ENCODE data around the gene INTS7. TPM values are rescaled to one million over a fixed set of nuclear protein-coding genes. Genes with fewer than 3 reads are reported as not detected.

The INTS7 gene
- total RNA-seq, 2 donors from 2014 or later, result 19.2 to 20.9 TPM

DNA sequence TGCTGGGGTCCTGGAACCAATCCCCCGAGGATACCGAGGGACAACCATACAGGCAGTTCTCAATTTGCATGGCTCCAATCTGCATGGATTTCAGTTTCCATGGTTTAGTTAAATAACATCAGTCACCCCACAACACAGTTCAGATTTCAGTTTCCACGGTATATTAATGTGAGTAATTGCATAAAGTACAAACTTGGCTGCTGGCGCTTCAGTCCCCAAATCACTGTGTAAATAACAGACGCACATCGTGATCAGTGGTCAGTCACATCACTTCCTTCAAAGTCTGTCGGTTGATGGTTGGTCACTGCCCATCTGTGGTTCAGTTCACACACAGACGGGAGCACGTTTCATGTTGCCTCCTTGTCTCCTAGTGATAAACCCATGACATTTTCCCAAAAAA, 138.4 kb downstream of the INTS7 start:
- DNase-seq (no peak), ATAC-seq (replicated peaks in 1 of 2) (no peak)
- no peaks in the 10 kb centered on the region for H3K9me3 Mint-ChIP-seq
- no peak overlapping the region for H3K27ac Mint-ChIP-seq
- no peaks in the 10 kb centered on the region for H3K27me3 Mint-ChIP-seq (ENCODE audit: low read depth)
- no peaks in the 10 kb centered on the region for H3K4me1 Mint-ChIP-seq (ENCODE audit: low read depth)
- no peaks in the 10 kb centered on the region for H3K36me3 Mint-ChIP-seq (ENCODE audit: insufficient read depth in 2 of 2)
- no peak overlapping the region for H3K4me3 Mint-ChIP-seq

- Mint-ChIP-seq H3K27ac (no peak overlapping the region), H3K4me3 (no peak overlapping the region), H3K36me3 (ENCODE audit: insufficient read depth in 2 of 2) (no peaks in the 10 kb centered on the region), H3K27me3 (ENCODE audit: low read depth) (no peaks in the 10 kb centered on the region), H3K9me3 (no peaks in the 10 kb centered on the region), H3K4me1 (ENCODE audit: low read depth) (no peaks in the 10 kb centered on the region)
- DNase-seq (no peak), ATAC-seq (replicated peaks in 1 of 2) (no peak)
These were observed 140.1 kb downstream of the INTS7 start for GRCh38 chr1:211895126-211895759.

GRCh38 chr1:211894312-211894711, 141.0 kb downstream of the INTS7 start:
- Mint-ChIP-seq H3K27me3 (ENCODE audit: low read depth) (no peaks in the 10 kb centered on the region), H3K27ac (no peak overlapping the region), H3K4me1 (ENCODE audit: low read depth) (no peaks in the 10 kb centered on the region), H3K36me3 (ENCODE audit: insufficient read depth in 2 of 2) (peaks cover 0 to 3% of the 10 kb centered on the region in 2 donors), H3K9me3 (no peaks in the 10 kb centered on the region), H3K4me3 (no peak overlapping the region)
- DNase-seq (no peak), ATAC-seq (replicated peaks in 1 of 2) (no peak)

GRCh38 chr1:211893260-211893659, 142.1 kb downstream of the INTS7 start:
- H3K27ac Mint-ChIP-seq, result no peak overlapping the region
- H3K9me3 Mint-ChIP-seq, result peaks cover 0 to 1% of the 10 kb centered on the region in 2 donors
- H3K36me3 Mint-ChIP-seq (ENCODE audit: insufficient read depth in 2 of 2), result peaks cover 0 to 3% of the 10 kb centered on the region in 2 donors
- H3K4me1 Mint-ChIP-seq (ENCODE audit: low read depth), result no peaks in the 10 kb centered on the region
- peaks cover under 1% of the 10 kb centered on the region for H3K27me3 Mint-ChIP-seq (ENCODE audit: low read depth)
- no peak for ATAC-seq (replicated peaks in 1 of 2)
- H3K4me3 Mint-ChIP-seq, result no peak overlapping the region
- no peak for DNase-seq

DNA sequence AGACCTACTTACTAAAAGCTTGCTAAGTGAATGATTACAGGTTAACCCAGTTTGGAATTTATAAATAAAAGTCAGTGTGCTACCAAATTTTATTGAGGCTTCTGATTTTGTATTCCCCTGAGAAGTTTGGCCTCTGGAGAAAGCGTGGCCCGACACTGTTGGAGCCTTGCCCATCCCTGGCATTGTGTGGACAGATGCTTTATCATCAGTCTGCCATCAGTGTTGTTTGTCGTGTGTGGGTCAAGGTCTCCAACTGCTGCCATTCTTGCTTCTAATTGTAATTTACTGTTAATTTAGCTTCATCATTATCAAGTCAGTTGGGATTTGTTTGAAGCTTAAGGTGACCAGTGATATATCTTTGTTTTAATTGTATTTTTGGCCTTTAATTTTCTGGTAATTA, 142.8 kb downstream of the INTS7 start:
- Mint-ChIP-seq H3K4me1 (ENCODE audit: low read depth) (peaks cover 6% of the 10 kb centered on the region), H3K27ac (no peak overlapping the region), H3K27me3 (ENCODE audit: low read depth) (peaks cover 7% of the 10 kb centered on the region), H3K4me3 (no peak overlapping the region), H3K9me3 (peaks cover 0 to 1% of the 10 kb centered on the region in 2 donors), H3K36me3 (ENCODE audit: insufficient read depth in 2 of 2) (peaks cover 0 to 3% of the 10 kb centered on the region in 2 donors)
- DNase-seq (no peak), ATAC-seq (replicated peaks in 1 of 2) (no peak)

DNA sequence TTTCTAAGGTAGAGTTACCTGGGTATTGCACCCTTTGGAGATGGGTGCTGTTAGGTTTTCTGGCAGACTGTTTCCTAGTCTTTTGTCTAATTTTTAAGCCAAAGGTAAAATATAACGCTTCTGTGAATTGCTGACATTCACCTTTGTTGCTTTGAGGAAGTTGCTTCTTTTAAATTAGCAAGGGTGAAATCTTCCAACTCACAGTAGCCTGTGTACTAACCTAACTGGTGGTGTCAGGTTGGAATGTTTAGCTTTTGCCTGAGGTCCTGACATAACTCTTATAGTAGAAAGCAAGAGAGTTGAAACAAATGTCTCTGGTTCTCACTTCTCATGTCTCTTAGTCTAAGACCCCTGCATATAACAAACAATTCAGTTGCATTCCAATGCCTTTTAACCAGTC, 143.6 kb downstream of the INTS7 start:
- no peak for DNase-seq
- Mint-ChIP-seq H3K27me3 (ENCODE audit: low read depth) (peaks cover 11% of the 10 kb centered on the region), H3K4me3 (no peak overlapping the region), H3K36me3 (ENCODE audit: insufficient read depth in 2 of 2) (peaks cover 0 to 3% of the 10 kb centered on the region in 2 donors), H3K4me1 (ENCODE audit: low read depth) (peaks cover 12% of the 10 kb centered on the region), H3K27ac (no peak overlapping the region), H3K9me3 (peaks cover 0 to 1% of the 10 kb centered on the region in 2 donors)
- ATAC-seq (replicated peaks in 1 of 2), result no peak

Other genes starting within 250 kb of the INTS7 start
- gene LPGAT1, start 204.8 kb downstream of the INTS7 start, total RNA-seq, result 10 to 100 TPM; 23.1 to 28.3 TPM
- 10 to 100 TPM; 54.9 to 65.4 TPM for gene DTL, start 191 bp upstream of the INTS7 start, total RNA-seq
- 10 to 100 TPM; 43.7 to 52.0 TPM for gene PPP2R5A, start 249.9 kb upstream of the INTS7 start, total RNA-seq

Data from activated T-cell treated with anti-CD3 and anti-CD28 coated beads, Interleukin-2, amount 50 U/mL, for 72 hours (primary cell).